Transverse colon (tissue), 4 donors: Measurements from ENCODE around the gene VSIG10L2. TPM values are rescaled to one million over a fixed set of nuclear protein-coding genes. Genes with fewer than 3 reads are reported as not detected.

Source experiments
- DNase-seq: peaks from one replicate; pipeline ENCODE4 v3.0.0-alpha.2; 2019
- H3K27ac ChIP-seq, 4 donors: fragments of 200-600 bp; sonication (generic); 2 replicates each; pipeline ENCODE4 v1.5.1; 2016 to 2018; ENCODE audit warnings: inconsistent platforms in 4 of 4
- H3K27me3 ChIP-seq: fragments of 200-600 bp; sonication (generic); 2 replicates; pipeline ENCODE4 v1.5.1; 2017; ENCODE audit warnings: inconsistent platforms
- H3K36me3 ChIP-seq, 4 donors: fragments of 200-600 bp; sonication (generic); 2 replicates each; pipeline ENCODE4 v1.5.1; 2017 to 2019; ENCODE audit warnings: inconsistent platforms in 4 of 4
- H3K4me1 ChIP-seq, 4 donors: fragments of 200-600 bp; sonication (generic); 2 replicates each; pipeline ENCODE4 v1.5.1; 2017 to 2020; ENCODE audit warnings: inconsistent platforms in 4 of 4
- H3K4me3 ChIP-seq, 4 donors: fragments of 200-600 bp; sonication (generic); 1 replicate in 1 of 4; 2 replicates in 3 of 4; pipeline versions ENCODE4 v1.5.1 to v1.6.1; 2017 to 2019; ENCODE audit warnings: inconsistent platforms in 4 of 4
- H3K9me3 ChIP-seq, 2 donors: fragments of 200-600 bp; sonication (generic); 2 replicates each; pipeline ENCODE4 v1.5.1; 2017 to 2019; ENCODE audit warnings: inconsistent platforms in 2 of 2
- EP300 ChIP-seq: sonication (generic); formaldehyde crosslinking; IDR thresholded peaks from one replicate; pipeline ENCODE4 v1.6.1; 2017; ENCODE audit warnings: antibody characterized with exemption, low read depth
- POLR2A ChIP-seq: fragments of 450-650 bp; IDR thresholded peaks from one replicate; pipeline ENCODE4 v1.6.1; 2016; ENCODE audit warnings: antibody characterized with exemption, mild to moderate bottlenecking, moderate library complexity
- POLR2AphosphoS5 ChIP-seq, 3 donors: sonication (generic); formaldehyde crosslinking; IDR thresholded peaks; one replicate each; pipeline ENCODE4 v1.6.1; 2016; ENCODE audit warnings: antibody characterized with exemption in 3 of 3
- WGBS, 2 donors: methylation state at CpG; one replicate each; pipeline ENCODE4 v1.1.5; 2018; ENCODE audit warnings: low coverage in 1 of 2; 5-methylcytosine and 5-hydroxymethylcytosine counted together
- in situ Hi-C, 4 donors: fragments of 200-750 bp; cut with MboI; loops; one replicate each; pipeline versions ENCODE4 v1.15.0 to v1.15.1; 2017; ENCODE audit warnings: low sequenced_read_pairs in 3 of 4, low pct_ligation_motif_present in 1 of 4, low pct_unique_long_range_greater_than_20kb in 1 of 4
- intact Hi-C: fragments of 100-400 bp; cut with DNase I; formaldehyde crosslinking; loops from one replicate; pipeline ENCODE4 v1.15.1; 2023; ENCODE audit warnings: low total_unique reads
- total RNA-seq, 4 donors: library from RNA; depleted of rRNA; stranded (reverse); fragments of >200 nt; gene quantifications; one replicate each; pipeline ENCODE4 v1.1.0, GENCODE V29; 2016
- TF ChIP-seq, protein P1 (sequence below), 5 experiments: fragments of 200-600 bp in 3 of 5; fragments of 450-650 bp in 2 of 5; sonication (generic) in 3 of 5; IDR thresholded peaks; 1 replicate in 2 of 5; 2 replicates in 3 of 5; pipeline ENCODE4 v1.5.1; 2016 to 2017; ENCODE audit warnings: antibody characterized with exemption in 5 of 5, inconsistent platforms in 3 of 5, mild to moderate bottlenecking in 2 of 5, moderate library complexity in 1 of 5

The VSIG10L2 gene
- total RNA-seq, 4 donors from 2014 or later: not detected

DNA sequence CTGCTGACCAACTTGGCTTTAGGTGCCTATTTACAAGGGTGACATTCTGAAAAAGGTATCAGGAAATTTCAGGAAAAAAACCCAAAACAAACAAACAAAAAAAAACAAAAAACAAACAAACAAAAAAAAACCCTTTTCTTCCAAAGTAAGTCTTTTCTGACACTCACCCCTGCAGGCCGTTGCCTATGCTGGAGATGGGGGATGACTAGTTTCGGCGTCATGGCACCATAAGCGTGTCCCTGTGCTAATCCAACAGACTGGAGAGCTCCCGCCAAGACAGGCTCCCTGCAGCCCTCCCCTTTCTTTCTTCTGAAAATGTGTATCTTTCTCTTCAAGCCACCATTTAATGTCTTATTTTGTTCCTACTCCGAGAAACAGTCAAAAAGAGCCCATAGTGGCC is 13.7 kb downstream of the VSIG10L2 start:
- intact Hi-C loops: no loop called here
- WGBS, 2 donors: 91 to 94% methylated on average over 6 of the region's 6 CpGs
- in situ Hi-C loops: no loop called here
- Histone ChIP-seq H3K27me3 (no peaks in the 10 kb centered on the region), H3K4me1 (no peaks in the 10 kb centered on the region), H3K4me3 (no peak overlapping the region), H3K36me3 (no peaks in the 10 kb centered on the region), H3K27ac (no peak overlapping the region), H3K9me3 (peaks cover 0 to 4% of the 10 kb centered on the region in 2 donors)
- TF ChIP-seq, protein P1, sequence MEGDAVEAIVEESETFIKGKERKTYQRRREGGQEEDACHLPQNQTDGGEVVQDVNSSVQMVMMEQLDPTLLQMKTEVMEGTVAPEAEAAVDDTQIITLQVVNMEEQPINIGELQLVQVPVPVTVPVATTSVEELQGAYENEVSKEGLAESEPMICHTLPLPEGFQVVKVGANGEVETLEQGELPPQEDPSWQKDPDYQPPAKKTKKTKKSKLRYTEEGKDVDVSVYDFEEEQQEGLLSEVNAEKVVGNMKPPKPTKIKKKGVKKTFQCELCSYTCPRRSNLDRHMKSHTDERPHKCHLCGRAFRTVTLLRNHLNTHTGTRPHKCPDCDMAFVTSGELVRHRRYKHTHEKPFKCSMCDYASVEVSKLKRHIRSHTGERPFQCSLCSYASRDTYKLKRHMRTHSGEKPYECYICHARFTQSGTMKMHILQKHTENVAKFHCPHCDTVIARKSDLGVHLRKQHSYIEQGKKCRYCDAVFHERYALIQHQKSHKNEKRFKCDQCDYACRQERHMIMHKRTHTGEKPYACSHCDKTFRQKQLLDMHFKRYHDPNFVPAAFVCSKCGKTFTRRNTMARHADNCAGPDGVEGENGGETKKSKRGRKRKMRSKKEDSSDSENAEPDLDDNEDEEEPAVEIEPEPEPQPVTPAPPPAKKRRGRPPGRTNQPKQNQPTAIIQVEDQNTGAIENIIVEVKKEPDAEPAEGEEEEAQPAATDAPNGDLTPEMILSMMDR (IDR thresholded peaks at IDR 0.05): no peak
- TF ChIP-seq POLR2AphosphoS5 (IDR thresholded peaks at IDR 0.05) (no peak), EP300 (no peak)
- DNase-seq: no peak

DNA sequence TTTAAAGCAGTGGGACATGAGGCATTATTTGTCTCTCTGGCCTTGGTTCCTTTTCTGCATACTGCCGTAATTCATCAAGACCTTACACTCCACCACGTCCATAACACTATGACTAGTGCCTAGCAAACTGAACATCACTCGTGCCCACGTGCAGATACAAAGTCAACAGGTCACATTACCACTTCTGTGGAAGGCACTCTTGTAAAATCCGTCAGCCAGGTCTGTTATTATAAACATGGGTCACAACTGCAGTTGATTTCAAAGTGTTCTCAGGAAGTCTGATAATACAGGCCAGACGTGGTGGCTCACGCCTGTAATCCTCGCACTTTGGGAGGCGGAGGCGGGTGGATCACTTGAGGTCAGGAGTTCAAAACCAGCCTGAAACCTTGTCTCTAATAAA is 14.1 kb downstream of the VSIG10L2 start:
- intact Hi-C loops (no loop called here), in situ Hi-C loops (no loop called here)
- no peaks in the 10 kb centered on the region for H3K4me1 ChIP-seq
- H3K4me3 ChIP-seq: no peak overlapping the region
- no peaks in the 10 kb centered on the region for H3K36me3 ChIP-seq
- DNase-seq: no peak
- no peaks in the 10 kb centered on the region for H3K27me3 ChIP-seq
- 61 to 83% methylated on average over 4 to 10 of the region's 10 CpGs for WGBS, 2 donors
- TF ChIP-seq EP300 (no peak), POLR2AphosphoS5 (IDR thresholded peaks at IDR 0.05) (no peak), POLR2A (no peak)
- TF ChIP-seq, protein P1 (IDR thresholded peaks at IDR 0.05): no peak
- H3K9me3 ChIP-seq: peaks cover 0 to 4% of the 10 kb centered on the region in 2 donors
- H3K27ac ChIP-seq: no peak overlapping the region

DNA sequence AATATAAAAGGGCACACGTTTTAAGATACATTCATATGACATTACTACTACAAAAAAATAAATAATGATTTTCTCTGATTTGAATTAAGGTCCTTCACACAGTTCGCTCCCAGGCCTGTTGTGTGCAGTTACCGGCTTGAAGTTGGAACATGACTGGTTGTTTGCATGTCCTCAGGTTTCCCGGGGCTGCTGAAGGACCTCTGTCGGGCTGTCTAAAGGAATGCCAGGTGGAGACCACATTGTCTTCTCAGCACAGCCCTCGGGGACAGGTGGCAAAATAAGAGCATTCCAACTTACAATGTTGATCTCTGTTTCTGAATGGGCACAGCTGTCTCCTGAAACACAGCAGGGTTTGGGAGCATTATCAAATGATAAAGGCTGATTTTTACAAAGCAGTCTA is 14.9 kb downstream of the VSIG10L2 start:
- no peak for DNase-seq
- in situ Hi-C loops: no loop called here
- H3K4me3 ChIP-seq: no peak overlapping the region
- H3K27ac ChIP-seq: no peak overlapping the region
- H3K4me1 ChIP-seq: no peaks in the 10 kb centered on the region
- 80 to 87% methylated on average over 3 to 6 of the region's 6 CpGs for WGBS, 2 donors
- H3K9me3 ChIP-seq: peaks cover 0 to 4% of the 10 kb centered on the region in 2 donors
- H3K27me3 ChIP-seq: no peaks in the 10 kb centered on the region
- no peaks in the 10 kb centered on the region for H3K36me3 ChIP-seq
- TF ChIP-seq, protein P1 (IDR thresholded peaks at IDR 0.05): no peak
- TF ChIP-seq EP300 (no peak), POLR2AphosphoS5 (IDR thresholded peaks at IDR 0.05) (no peak), POLR2A (no peak)
- intact Hi-C loops: no loop called here

DNA sequence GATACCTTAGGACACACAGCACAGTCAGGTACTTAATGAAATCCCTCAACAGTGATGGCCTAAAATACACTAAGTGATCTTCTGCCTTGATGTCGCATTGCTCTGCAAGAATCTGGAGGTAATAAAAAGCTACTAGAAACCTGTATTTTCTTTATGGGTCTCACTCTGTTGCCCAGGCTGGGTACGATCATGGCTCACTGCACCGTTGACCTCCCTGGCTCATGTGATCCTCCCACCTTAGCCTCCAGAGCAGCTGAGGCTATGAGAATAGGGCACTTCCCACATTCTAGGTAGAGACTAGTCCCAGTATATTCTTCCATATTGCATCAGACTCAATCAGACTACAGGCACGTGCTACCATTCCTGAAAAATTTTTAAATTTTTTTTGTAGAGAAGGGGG is 21.7 kb downstream of the VSIG10L2 start:
- intact Hi-C loops (no loop called here), in situ Hi-C loops (no loop called here)
- TF ChIP-seq EP300: no peak
- no peak for TF ChIP-seq POLR2A
- no peak for TF ChIP-seq POLR2AphosphoS5 (IDR thresholded peaks at IDR 0.05)
- TF ChIP-seq, protein P1 (IDR thresholded peaks at IDR 0.05): no peak
- DNase-seq: no peak
- Histone ChIP-seq H3K27ac (no peak overlapping the region), H3K27me3 (no peaks in the 10 kb centered on the region), H3K36me3 (no peaks in the 10 kb centered on the region), H3K9me3 (peaks cover 0 to 4% of the 10 kb centered on the region in 2 donors), H3K4me3 (no peak overlapping the region), H3K4me1 (peaks cover 0 to 7% (median 2%) of the 10 kb centered on the region in 4 donors)
- 85 to 100% methylated on average over 1 to 4 of the region's 4 CpGs for WGBS, 2 donors
